ENCODE results near the gene HOXB8. TPM values are rescaled to one million over a fixed set of nuclear protein-coding genes. Genes with fewer than 3 reads are reported as not detected.

Gene HOXB8
- total RNA-seq, 5 donors from 2014 or later (not counting 1 experiment from before 2014, with no cell fraction given) = not detected

GRCh38 chr17:48615963-48616716 is 1.0 kb upstream of the HOXB8 start:
- Mint-ChIP-seq H3K27ac (peak overlapping the region in 1 of 2 donors; percentile 36), H3K27me3 (peaks cover 78 to 85% of the 10 kb centered on the region in 2 donors), H3K9me3 (no peaks in the 10 kb centered on the region), H3K4me1 (peaks cover 45 to 58% (median 58%) of the 10 kb centered on the region in 3 donors), H3K4me3 (no peak overlapping the region), H3K36me3 (no peaks in the 10 kb centered on the region)
- WGBS (ENCODE audit: insufficient coverage) = 57% methylated on average over 3 of the region's 17 CpGs
- ChIA-PET CTCF (interaction anchor here (0.5 to 1.3 kb wide), 8 partner anchors 14 to 663 kb away, joined by 3 to 9 read pairs (median 4); partner anchors contain the start of gene HOXB5 (in 1 of the 2)), POLR2A (no interaction called here)
- no peak overlapping the region for H3K27ac ChIP-seq (ENCODE audit: low read length)
- H3K27me3 ChIP-seq (replicated peaks in 1 of 2; ENCODE audit: control insufficient read depth in 2 of 2, extremely low read depth in 1 of 2, insufficient read depth in 2 of 2, low read length in 1 of 2) = peaks cover 18 to 98% of the 10 kb centered on the region in 2 experiments
- no peak overlapping the region for H3K4me3 ChIP-seq (ENCODE audit: control insufficient read depth in 1 of 2, extremely low read depth in 1 of 2, low read length in 1 of 2)
- H3K4me1 ChIP-seq (ENCODE audit: control insufficient read depth in 1 of 2, extremely low read depth in 1 of 2, insufficient read depth in 2 of 2, low read length in 2 of 2) = peaks cover 18 to 67% of the 10 kb centered on the region in 2 experiments
- DNase-seq (no peak), ATAC-seq (replicated peaks in 1 of 4) (no peak)
- H3K9me3 ChIP-seq = no peaks in the 10 kb centered on the region
- no peaks in the 10 kb centered on the region for H3K36me3 ChIP-seq (ENCODE audit: control insufficient read depth in 2 of 2, extremely low read depth in 1 of 2, insufficient read depth in 1 of 2, low read length in 1 of 2)

DNA sequence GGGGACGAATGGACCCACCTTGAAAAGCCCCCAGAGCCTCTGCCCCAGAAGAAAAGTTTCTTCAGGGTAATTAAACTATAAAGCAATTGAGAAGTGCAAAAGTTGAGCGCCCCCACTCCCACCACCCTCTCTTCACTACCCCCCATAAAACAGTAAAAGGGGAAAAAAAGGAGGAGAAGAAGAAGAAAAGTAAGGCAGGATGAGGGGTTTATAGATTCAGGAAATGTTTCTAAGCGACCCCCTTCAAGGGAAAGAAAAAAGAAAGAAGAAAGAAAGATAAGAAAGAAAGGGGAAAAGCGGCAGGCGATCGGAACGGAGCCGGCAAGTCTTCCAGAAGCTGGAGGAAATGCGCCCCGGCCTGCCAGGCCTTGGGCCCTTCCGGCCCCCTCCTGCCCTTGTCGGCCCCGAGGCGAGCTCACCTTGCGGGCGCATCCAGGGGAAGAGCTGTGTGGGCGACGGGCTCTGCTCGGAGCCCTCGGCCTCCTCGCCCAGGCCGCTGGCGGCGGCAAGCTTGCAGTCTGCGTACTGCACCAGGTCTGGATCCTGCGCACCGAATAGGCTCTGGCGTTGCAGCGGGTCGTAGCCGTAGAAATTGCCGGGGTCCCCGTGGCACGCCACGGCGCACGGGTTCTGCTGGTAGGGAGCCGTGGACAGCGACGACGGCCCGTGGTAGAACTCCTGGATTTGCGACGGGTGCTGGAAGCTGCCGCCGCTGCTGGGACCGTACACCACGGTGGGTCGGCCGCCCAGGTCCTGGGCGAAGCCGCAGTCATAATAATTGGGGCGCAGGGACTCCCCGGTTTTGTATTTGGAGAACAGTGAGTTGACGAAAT is 1.0 kb downstream of the HOXB8 start:
- Histone ChIP-seq H3K4me1 (ENCODE audit: control insufficient read depth in 1 of 2, extremely low read depth in 1 of 2, insufficient read depth in 2 of 2, low read length in 2 of 2) (peaks cover 20 to 79% of the 10 kb centered on the region in 2 experiments), H3K36me3 (ENCODE audit: control insufficient read depth in 2 of 2, extremely low read depth in 1 of 2, insufficient read depth in 1 of 2, low read length in 1 of 2) (no peaks in the 10 kb centered on the region), H3K9me3 (no peaks in the 10 kb centered on the region), H3K4me3 (ENCODE audit: control insufficient read depth in 1 of 2, extremely low read depth in 1 of 2, low read length in 1 of 2) (peak overlapping the region in 1 of 2 donors; percentile 25), H3K27ac (ENCODE audit: low read length) (no peak overlapping the region), H3K27me3 (replicated peaks in 1 of 2; ENCODE audit: control insufficient read depth in 2 of 2, extremely low read depth in 1 of 2, insufficient read depth in 2 of 2, low read length in 1 of 2) (peaks cover 17 to 97% of the 10 kb centered on the region in 2 experiments)
- ATAC-seq (replicated peaks in 1 of 4) (peak in 3 of 4 experiments; percentile 27 to 33 (median 29)), DNase-seq (peak in 5 of 35 experiments; percentile 27 to 60 (median 32))
- POLR2A ChIA-PET = interaction anchor here (0.6 to 0.7 kb wide), 3 partner anchors 13 to 373 kb away, joined by 3 to 7 read pairs (median 4); no protein-coding TSS in a partner anchor
- Mint-ChIP-seq H3K4me1 (peaks cover 47 to 64% (median 59%) of the 10 kb centered on the region in 3 donors), H3K27ac (peak overlapping the region in 1 of 2 donors; percentile 59), H3K9me3 (no peaks in the 10 kb centered on the region), H3K27me3 (peaks cover 67 to 82% of the 10 kb centered on the region in 2 donors), H3K4me3 (peak overlapping the region; percentile 17 to 92 (median 31)), H3K36me3 (no peaks in the 10 kb centered on the region)
- WGBS (ENCODE audit: insufficient coverage) = 2% methylated on average over 51 of the region's 55 CpGs
- CTCF ChIA-PET = interaction anchor here in 1 of 2 donors (0.6 to 1.5 kb wide), 4 partner anchors 9 to 534 kb away, joined by 3 to 6 read pairs (median 4); partner anchors contain the start of gene HOXB6

DNA sequence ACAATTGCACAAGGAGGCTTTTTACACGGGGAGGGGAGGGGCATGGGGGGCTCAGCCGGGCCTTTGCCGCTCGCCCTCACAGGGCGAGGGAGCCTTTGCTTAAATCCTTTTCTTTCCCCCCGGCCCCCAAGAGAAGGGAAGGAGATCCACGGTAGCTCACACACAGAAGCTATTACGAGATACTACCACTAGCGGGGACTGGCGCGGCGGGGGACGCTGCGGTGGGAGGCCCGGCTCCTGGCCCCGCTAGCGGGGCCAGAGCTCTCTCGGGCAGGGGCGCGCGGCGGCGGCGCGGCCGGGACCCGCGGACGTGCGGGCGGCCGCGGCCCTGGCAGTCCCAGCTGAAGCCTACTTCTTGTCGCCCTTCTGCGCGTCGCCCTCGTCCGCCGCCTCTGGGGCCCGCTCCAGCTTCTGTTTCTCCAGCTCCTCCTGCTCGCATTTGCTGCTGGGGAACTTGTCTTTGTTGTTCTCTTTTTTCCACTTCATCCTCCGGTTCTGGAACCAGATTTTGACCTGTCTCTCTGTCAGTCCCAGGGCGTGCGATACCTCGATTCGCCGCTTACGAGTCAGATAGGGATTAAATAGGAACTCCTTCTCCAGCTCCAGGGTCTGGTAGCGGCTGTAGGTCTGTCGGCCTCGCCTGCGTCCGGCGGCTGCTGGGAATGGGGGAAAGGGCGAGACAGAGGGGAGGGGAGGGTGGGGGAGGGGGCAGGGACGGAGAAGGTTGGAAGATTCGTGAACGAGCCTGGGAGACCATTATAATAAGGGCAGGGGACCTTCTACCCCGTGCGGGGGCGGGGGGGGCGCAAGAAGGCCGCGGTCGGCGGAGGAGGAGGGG is 2.0 kb downstream of the HOXB8 start:
- no peak overlapping the region for H3K27ac ChIP-seq (ENCODE audit: low read length)
- ChIA-PET POLR2A (interaction anchor here in 1 of 2 donors (0.6 kb wide), 2 partner anchors 387 to 566 kb away, joined by 3 to 4 read pairs; no protein-coding TSS in a partner anchor), CTCF (interaction anchor here (0.5 to 1.0 kb wide), 14 partner anchors 9 to 409 kb away, joined by 3 to 10 read pairs (median 3); partner anchors contain the start of genes HOXB5 (in 1 of the 2), HOXB6 (in 1 of the 2) and HOXB9 (in 1 of the 2))
- Mint-ChIP-seq H3K36me3 (no peaks in the 10 kb centered on the region), H3K4me1 (peaks cover 39 to 55% (median 51%) of the 10 kb centered on the region in 3 donors), H3K9me3 (no peaks in the 10 kb centered on the region), H3K27ac (peak overlapping the region in 1 of 2 donors; percentile 65), H3K4me3 (peak overlapping the region; percentile 74 to 92 (median 82)), H3K27me3 (peaks cover 64 to 80% of the 10 kb centered on the region in 2 donors)
- ATAC-seq (replicated peaks in 1 of 4) = peak; percentile 65 to 77 (median 69)
- H3K36me3 ChIP-seq (ENCODE audit: control insufficient read depth in 2 of 2, extremely low read depth in 1 of 2, insufficient read depth in 1 of 2, low read length in 1 of 2) = no peaks in the 10 kb centered on the region
- H3K4me1 ChIP-seq (ENCODE audit: control insufficient read depth in 1 of 2, extremely low read depth in 1 of 2, insufficient read depth in 2 of 2, low read length in 2 of 2) = peaks cover 20 to 69% of the 10 kb centered on the region in 2 experiments
- H3K9me3 ChIP-seq = no peaks in the 10 kb centered on the region
- peak overlapping the region; percentile 53 to 81 for H3K4me3 ChIP-seq (ENCODE audit: control insufficient read depth in 1 of 2, extremely low read depth in 1 of 2, low read length in 1 of 2)
- WGBS (ENCODE audit: insufficient coverage) = 2% methylated on average over 53 of the region's 67 CpGs
- peak in 17 of 35 experiments; percentile 28 to 73 (median 42) for DNase-seq
- H3K27me3 ChIP-seq (replicated peaks in 1 of 2; ENCODE audit: control insufficient read depth in 2 of 2, extremely low read depth in 1 of 2, insufficient read depth in 2 of 2, low read length in 1 of 2) = peaks cover 23 to 93% of the 10 kb centered on the region in 2 experiments

GRCh38 chr17:48612456-48612853 is 2.6 kb downstream of the HOXB8 start:
- peak overlapping the region in 1 of 2 donors; percentile 65 for H3K27ac Mint-ChIP-seq
- peaks cover 37 to 53% (median 48%) of the 10 kb centered on the region in 3 donors for H3K4me1 Mint-ChIP-seq

GRCh38 chr17:48611681-48612455 is 3.2 kb downstream of the HOXB8 start:
- Histone ChIP-seq H3K27ac (ENCODE audit: low read length) (no peak overlapping the region), H3K9me3 (no peaks in the 10 kb centered on the region), H3K36me3 (ENCODE audit: control insufficient read depth in 2 of 2, extremely low read depth in 1 of 2, insufficient read depth in 1 of 2, low read length in 1 of 2) (no peaks in the 10 kb centered on the region), H3K27me3 (replicated peaks in 1 of 2; ENCODE audit: control insufficient read depth in 2 of 2, extremely low read depth in 1 of 2, insufficient read depth in 2 of 2, low read length in 1 of 2) (peaks cover 22 to 91% of the 10 kb centered on the region in 2 experiments), H3K4me1 (ENCODE audit: control insufficient read depth in 1 of 2, extremely low read depth in 1 of 2, insufficient read depth in 2 of 2, low read length in 2 of 2) (peaks cover 20 to 64% of the 10 kb centered on the region in 2 experiments), H3K4me3 (ENCODE audit: control insufficient read depth in 1 of 2, extremely low read depth in 1 of 2, low read length in 1 of 2) (peak overlapping the region; percentile 59 to 81)
- Mint-ChIP-seq H3K9me3 (no peaks in the 10 kb centered on the region), H3K27me3 (peaks cover 65 to 80% of the 10 kb centered on the region in 2 donors), H3K4me3 (peak overlapping the region; percentile 87 to 93 (median 92)), H3K36me3 (no peaks in the 10 kb centered on the region), H3K4me1 (peaks cover 32 to 47% (median 43%) of the 10 kb centered on the region in 3 donors), H3K27ac (no peak overlapping the region)
- peak in 1 of 35 experiments; percentile 41 for DNase-seq
- ChIA-PET CTCF (interaction anchor here in 1 of 2 donors (0.6 kb wide), 1 partner anchor 330 kb away, joined by 10 read pairs; no protein-coding TSS in a partner anchor), POLR2A (no interaction called here)
- 2% methylated on average over 21 of the region's 36 CpGs for WGBS (ENCODE audit: insufficient coverage)
- peak in 1 of 4 experiments; percentile 18 for ATAC-seq (replicated peaks in 1 of 4)

More at GRCh38 chr17:48612456-48612853, 2.6 kb downstream of the HOXB8 start:
- Mint-ChIP-seq H3K36me3 (no peaks in the 10 kb centered on the region), H3K9me3 (no peaks in the 10 kb centered on the region), H3K27me3 (peaks cover 65 to 81% of the 10 kb centered on the region in 2 donors), H3K4me3 (peak overlapping the region; percentile 74 to 92 (median 82))
- CTCF ChIA-PET = interaction anchor here (0.5 to 1.0 kb wide), 11 partner anchors 8 to 408 kb away, joined by 3 to 10 read pairs (median 4); partner anchors contain the start of genes HOXB5 (in 1 of the 2), HOXB6 (in 1 of the 2) and HOXB9 (in 1 of the 2)
- H3K4me3 ChIP-seq (ENCODE audit: control insufficient read depth in 1 of 2, extremely low read depth in 1 of 2, low read length in 1 of 2) = peak overlapping the region; percentile 53 to 81
- 1% methylated on average over 11 of the region's 15 CpGs for WGBS (ENCODE audit: insufficient coverage)
- POLR2A ChIA-PET = interaction anchor here in 1 of 2 donors (0.6 kb wide), 1 partner anchor 388 kb away, joined by 4 read pairs; no protein-coding TSS in a partner anchor
- ATAC-seq (replicated peaks in 1 of 4) = peak in 2 of 4 experiments; percentile 10 to 23
- H3K36me3 ChIP-seq (ENCODE audit: control insufficient read depth in 2 of 2, extremely low read depth in 1 of 2, insufficient read depth in 1 of 2, low read length in 1 of 2) = no peaks in the 10 kb centered on the region
- peaks cover 22 to 92% of the 10 kb centered on the region in 2 experiments for H3K27me3 ChIP-seq (replicated peaks in 1 of 2; ENCODE audit: control insufficient read depth in 2 of 2, extremely low read depth in 1 of 2, insufficient read depth in 2 of 2, low read length in 1 of 2)
- DNase-seq = peak in 1 of 35 experiments; percentile 40
- peaks cover 20 to 64% of the 10 kb centered on the region in 2 experiments for H3K4me1 ChIP-seq (ENCODE audit: control insufficient read depth in 1 of 2, extremely low read depth in 1 of 2, insufficient read depth in 2 of 2, low read length in 2 of 2)
- H3K9me3 ChIP-seq = no peaks in the 10 kb centered on the region
- no peak overlapping the region for H3K27ac ChIP-seq (ENCODE audit: low read length)

All from T-cell (primary cell).